Measurements from ENCODE around the gene GAPVD1.
A peak's percentile ranks its signal among the peaks of the same experiment; 100 is the strongest.
"Not testable (repeated sequence)": the region's sequence is repeated elsewhere in the genome, so short reads cannot be mapped to it uniquely, and the experiment has no call there.

Gene GAPVD1

GRCh38 chr9:125374443-125375309 is 113.0 kb downstream of the GAPVD1 start:
- peak in 54 of 58 donors; percentile 6 to 81 (median 42) for DNase-seq

GRCh38 chr9:125375820-125376219 is 114.2 kb downstream of the GAPVD1 start:
- DNase-seq, result no peak

- no peak for DNase-seq
These were observed 114.9 kb downstream of the GAPVD1 start for GRCh38 chr9:125376261-125377226.

GRCh38 chr9:125377584-125378250 is 116.1 kb downstream of the GAPVD1 start:
- DNase-seq, result no peak

- DNase-seq, result no peak
These were observed 117.2 kb downstream of the GAPVD1 start for GRCh38 chr9:125378778-125379177.

GRCh38 chr9:125379208-125379607 is 117.6 kb downstream of the GAPVD1 start:
- DNase-seq, result no peak

- DNase-seq, result no peak
These were observed 118.8 kb downstream of the GAPVD1 start for GRCh38 chr9:125380406-125380805.

GRCh38 chr9:125387861-125388524 is 126.4 kb downstream of the GAPVD1 start:
- DNase-seq, result no peak

GRCh38 chr9:125388978-125389377 is 127.4 kb downstream of the GAPVD1 start:
- DNase-seq, result no peak

GRCh38 chr9:125391704-125392103 is 130.1 kb downstream of the GAPVD1 start:
- no peak for DNase-seq

GRCh38 chr9:125393426-125393825 is 131.8 kb downstream of the GAPVD1 start:
- DNase-seq, result no peak

GRCh38 chr9:125396799-125397198 is 135.2 kb downstream of the GAPVD1 start:
- no peak for DNase-seq

- DNase-seq, result peak in 8 of 58 donors; percentile 3 to 42 (median 10)
These were observed 136.1 kb downstream of the GAPVD1 start for GRCh38 chr9:125397736-125398135.

GRCh38 chr9:125398243-125398642 is 136.6 kb downstream of the GAPVD1 start:
- DNase-seq, result no peak

GRCh38 chr9:125399165-125399564 is 137.5 kb downstream of the GAPVD1 start:
- DNase-seq, result no peak

GRCh38 chr9:125399666-125400065 is 138.0 kb downstream of the GAPVD1 start:
- DNase-seq, result no peak

GRCh38 chr9:125400232-125400631 is 138.6 kb downstream of the GAPVD1 start:
- DNase-seq, result not testable (repeated sequence)

- no peak for DNase-seq
These were observed 139.4 kb downstream of the GAPVD1 start for GRCh38 chr9:125400725-125401716.

- DNase-seq, result no peak
These were observed 143.1 kb downstream of the GAPVD1 start for GRCh38 chr9:125404733-125405132.

Measured in anterior cingulate cortex (tissue), 58 donors.